Measurements from ENCODE around the gene ARMH3. TPM values are rescaled to one million over a fixed set of nuclear protein-coding genes. Genes with fewer than 3 reads are reported as not detected.
A peak's percentile ranks its signal among the peaks of the same experiment; 100 is the strongest.

Gene ARMH3
- total and polyA plus RNA-seq, 10 of the 15 experiments (the other 5 are each of a cell fraction or from before 2014, with no cell fraction given) = 13.0 to 33.0 (median 16.4) TPM

DNA sequence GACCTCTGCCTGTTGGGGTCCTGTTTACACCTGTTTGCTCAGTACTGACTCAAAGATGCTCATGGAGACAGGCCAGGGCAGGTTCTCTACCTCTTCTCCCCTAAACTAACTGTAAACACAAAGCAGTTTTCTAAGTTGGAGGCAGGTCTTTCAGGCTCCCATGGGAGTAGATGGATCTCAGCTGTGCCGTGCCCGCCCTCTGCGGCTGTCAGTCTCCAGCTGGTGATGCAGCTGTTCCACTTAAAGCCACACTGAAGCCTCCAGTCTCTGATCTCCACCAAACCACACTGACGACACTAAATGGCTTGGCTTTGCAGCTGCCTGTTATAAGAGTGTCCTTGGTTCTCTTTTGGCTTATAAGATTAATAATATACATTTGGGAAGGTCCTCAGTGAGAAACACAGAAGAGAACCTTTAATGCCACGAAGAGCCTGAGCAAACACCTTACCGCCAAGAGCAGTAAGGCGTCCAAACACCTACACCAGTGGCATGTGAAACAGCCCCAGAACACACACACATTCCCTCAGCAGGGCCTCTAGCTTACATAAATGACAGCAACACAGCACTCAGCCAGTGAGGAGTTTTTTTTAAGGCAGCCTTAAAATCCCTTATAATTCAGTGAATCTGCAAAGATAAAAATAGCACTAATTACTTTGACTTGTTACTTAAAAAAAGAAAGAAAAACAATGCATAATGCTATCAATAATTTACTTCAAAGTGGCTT is 152.0 kb downstream of the ARMH3 start (continued):
- TF ChIP-seq ZBTB4 (CRISPR knock-in tag; IDR thresholded peaks at IDR 0.05) (no peak), MYC (IDR thresholded peaks at IDR 0.05; ENCODE audit: insufficient read depth, insufficient read length, insufficient replicate concordance, low read length, severe bottlenecking) (no peak), BMI1 (IDR thresholded peaks at IDR 0.05; ENCODE audit: borderline replicate concordance) (0 out of 2 replicates have a peak, but pooled peaks have one; percentile 15), MEF2A (IDR thresholded peaks at IDR 0.05; ENCODE audit: insufficient read depth, low read depth, low read length) (no peak), CREM (IDR thresholded peaks at IDR 0.05; ENCODE audit: low read depth) (peak; percentile 77), RUNX3 (IDR thresholded peaks at IDR 0.05; ENCODE audit: low read length) (peak; percentile 89), SREBF1 (IDR thresholded peaks at IDR 0.05; ENCODE audit: low read length) (no peak), ZNF622 (IDR thresholded peaks at IDR 0.05) (no peak), BCLAF1 (IDR thresholded peaks at IDR 0.05) (no peak), CHD1 (IDR thresholded peaks at IDR 0.05; ENCODE audit: low read depth, low read length) (no peak), MTA2 (IDR thresholded peaks at IDR 0.05; ENCODE audit: low read depth) (peak; percentile 81), MYB (IDR thresholded peaks at IDR 0.05; ENCODE audit: borderline replicate concordance, low read depth, low read length) (no peak), SRF (IDR thresholded peaks at IDR 0.05; ENCODE audit: low read depth in 2 of 2, low read length in 2 of 2) (no peak)
- TF ChIP-seq, protein P1, sequence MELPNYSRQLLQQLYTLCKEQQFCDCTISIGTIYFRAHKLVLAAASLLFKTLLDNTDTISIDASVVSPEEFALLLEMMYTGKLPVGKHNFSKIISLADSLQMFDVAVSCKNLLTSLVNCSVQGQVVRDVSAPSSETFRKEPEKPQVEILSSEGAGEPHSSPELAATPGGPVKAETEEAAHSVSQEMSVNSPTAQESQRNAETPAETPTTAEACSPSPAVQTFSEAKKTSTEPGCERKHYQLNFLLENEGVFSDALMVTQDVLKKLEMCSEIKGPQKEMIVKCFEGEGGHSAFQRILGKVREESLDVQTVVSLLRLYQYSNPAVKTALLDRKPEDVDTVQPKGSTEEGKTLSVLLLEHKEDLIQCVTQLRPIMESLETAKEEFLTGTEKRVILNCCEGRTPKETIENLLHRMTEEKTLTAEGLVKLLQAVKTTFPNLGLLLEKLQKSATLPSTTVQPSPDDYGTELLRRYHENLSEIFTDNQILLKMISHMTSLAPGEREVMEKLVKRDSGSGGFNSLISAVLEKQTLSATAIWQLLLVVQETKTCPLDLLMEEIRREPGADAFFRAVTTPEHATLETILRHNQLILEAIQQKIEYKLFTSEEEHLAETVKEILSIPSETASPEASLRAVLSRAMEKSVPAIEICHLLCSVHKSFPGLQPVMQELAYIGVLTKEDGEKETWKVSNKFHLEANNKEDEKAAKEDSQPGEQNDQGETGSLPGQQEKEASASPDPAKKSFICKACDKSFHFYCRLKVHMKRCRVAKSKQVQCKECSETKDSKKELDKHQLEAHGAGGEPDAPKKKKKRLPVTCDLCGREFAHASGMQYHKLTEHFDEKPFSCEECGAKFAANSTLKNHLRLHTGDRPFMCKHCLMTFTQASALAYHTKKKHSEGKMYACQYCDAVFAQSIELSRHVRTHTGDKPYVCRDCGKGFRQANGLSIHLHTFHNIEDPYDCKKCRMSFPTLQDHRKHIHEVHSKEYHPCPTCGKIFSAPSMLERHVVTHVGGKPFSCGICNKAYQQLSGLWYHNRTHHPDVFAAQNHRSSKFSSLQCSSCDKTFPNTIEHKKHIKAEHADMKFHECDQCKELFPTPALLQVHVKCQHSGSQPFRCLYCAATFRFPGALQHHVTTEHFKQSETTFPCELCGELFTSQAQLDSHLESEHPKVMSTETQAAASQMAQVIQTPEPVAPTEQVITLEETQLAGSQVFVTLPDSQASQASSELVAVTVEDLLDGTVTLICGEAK (IDR thresholded peaks at IDR 0.05; ENCODE audit: borderline replicate concordance) = no peak
- TF ChIP-seq, protein P2, sequence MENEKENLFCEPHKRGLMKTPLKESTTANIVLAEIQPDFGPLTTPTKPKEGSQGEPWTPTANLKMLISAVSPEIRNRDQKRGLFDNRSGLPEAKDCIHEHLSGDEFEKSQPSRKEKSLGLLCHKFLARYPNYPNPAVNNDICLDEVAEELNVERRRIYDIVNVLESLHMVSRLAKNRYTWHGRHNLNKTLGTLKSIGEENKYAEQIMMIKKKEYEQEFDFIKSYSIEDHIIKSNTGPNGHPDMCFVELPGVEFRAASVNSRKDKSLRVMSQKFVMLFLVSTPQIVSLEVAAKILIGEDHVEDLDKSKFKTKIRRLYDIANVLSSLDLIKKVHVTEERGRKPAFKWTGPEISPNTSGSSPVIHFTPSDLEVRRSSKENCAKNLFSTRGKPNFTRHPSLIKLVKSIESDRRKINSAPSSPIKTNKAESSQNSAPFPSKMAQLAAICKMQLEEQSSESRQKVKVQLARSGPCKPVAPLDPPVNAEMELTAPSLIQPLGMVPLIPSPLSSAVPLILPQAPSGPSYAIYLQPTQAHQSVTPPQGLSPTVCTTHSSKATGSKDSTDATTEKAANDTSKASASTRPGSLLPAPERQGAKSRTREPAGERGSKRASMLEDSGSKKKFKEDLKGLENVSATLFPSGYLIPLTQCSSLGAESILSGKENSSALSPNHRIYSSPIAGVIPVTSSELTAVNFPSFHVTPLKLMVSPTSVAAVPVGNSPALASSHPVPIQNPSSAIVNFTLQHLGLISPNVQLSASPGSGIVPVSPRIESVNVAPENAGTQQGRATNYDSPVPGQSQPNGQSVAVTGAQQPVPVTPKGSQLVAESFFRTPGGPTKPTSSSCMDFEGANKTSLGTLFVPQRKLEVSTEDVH (IDR thresholded peaks at IDR 0.05; ENCODE audit: low read depth, partially characterized antibody) = no peak
